Measurements from ENCODE around the gene RNF144A.

DNA sequence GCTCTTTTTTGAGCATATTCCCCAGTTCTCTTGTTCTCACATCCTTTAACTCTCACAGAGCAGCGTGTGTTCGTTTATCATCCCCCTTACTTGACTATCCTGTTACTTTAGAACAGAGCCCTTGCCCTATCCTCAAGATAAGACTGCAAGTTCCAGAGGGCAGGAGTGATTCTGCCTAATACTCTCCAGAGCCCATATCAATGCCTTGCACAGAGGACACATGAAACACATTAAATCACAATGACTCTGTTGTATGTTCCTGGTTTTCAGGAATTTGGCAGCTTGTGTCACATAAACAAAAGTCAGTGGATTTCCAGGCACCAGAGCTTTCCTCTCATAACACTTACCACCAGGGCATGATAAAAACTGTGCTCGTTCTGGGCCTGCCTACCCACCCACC lies 156.7 kb downstream of the RNF144A start:
- no peak for TF ChIP-seq EZH2 (IDR thresholded peaks at IDR 0.05; ENCODE audit: borderline replicate concordance, low read depth, low read length, poor library complexity, severe bottlenecking)
- TF ChIP-seq, protein P1, sequence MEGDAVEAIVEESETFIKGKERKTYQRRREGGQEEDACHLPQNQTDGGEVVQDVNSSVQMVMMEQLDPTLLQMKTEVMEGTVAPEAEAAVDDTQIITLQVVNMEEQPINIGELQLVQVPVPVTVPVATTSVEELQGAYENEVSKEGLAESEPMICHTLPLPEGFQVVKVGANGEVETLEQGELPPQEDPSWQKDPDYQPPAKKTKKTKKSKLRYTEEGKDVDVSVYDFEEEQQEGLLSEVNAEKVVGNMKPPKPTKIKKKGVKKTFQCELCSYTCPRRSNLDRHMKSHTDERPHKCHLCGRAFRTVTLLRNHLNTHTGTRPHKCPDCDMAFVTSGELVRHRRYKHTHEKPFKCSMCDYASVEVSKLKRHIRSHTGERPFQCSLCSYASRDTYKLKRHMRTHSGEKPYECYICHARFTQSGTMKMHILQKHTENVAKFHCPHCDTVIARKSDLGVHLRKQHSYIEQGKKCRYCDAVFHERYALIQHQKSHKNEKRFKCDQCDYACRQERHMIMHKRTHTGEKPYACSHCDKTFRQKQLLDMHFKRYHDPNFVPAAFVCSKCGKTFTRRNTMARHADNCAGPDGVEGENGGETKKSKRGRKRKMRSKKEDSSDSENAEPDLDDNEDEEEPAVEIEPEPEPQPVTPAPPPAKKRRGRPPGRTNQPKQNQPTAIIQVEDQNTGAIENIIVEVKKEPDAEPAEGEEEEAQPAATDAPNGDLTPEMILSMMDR (conservative IDR thresholded peaks at IDR 0.05; ENCODE audit: low read depth, low read length) = no peak

All from A673 (cell line).